ENCODE data around the gene SHB.

DNA sequence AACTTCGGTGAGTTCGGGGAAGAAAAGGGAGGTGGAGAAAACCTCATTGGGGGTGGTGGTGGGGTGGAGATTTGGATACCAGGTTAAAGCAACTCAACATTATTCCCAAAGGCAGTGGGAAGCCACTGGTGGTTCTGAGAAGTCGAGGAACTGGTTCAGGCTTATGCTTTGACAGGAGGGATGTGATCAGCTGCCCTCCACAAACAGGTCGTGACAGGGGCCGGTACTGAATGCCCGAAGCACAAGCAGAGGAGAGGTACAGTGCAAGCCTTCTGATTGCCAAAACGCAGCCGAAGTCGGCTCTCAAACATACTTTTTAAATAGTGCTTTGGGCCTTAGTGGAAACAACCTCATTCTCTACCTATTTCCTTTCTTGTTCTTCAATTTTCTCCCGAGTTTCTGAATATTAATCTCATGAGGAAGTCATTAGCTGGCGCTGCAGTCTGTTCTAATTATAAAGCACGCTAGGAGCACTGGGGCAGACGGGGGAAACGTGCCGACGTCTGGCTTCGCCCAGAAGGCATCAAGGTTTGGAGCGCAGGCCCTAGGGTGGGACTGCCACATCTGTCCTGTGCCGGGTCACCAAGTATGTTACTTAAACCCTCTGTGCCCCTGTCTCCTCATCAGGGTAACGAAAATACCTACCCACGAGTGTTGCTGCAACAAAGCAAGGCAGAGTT lies 27.3 kb downstream of the SHB start:
- TF ChIP-seq TAF1 (IDR thresholded peaks at IDR 0.05; ENCODE audit: borderline replicate concordance, insufficient read depth, low read length) (no peak), POLR2AphosphoS5 (IDR thresholded peaks at IDR 0.05; ENCODE audit: low read depth, low read length) (no peak)
